Panc1 (cell line): ENCODE results near the gene MAGOH. TPM values are rescaled to one million over a fixed set of nuclear protein-coding genes. Genes with fewer than 3 reads are reported as not detected.
A peak's percentile ranks its signal among the peaks of the same experiment; 100 is the strongest.

Source experiments
- ATAC-seq: fragments of 200-7000 bp; cut with Tn5 transposase; 2 replicates; pipeline ENCODE4 v1.9.1; 2020; ENCODE audit warnings: mild to moderate bottlenecking, moderate library complexity
- BruUV-seq: library from RNA; stranded (reverse); fragments of 400-500 nt; replicated peaks from 2 replicates; lab custom pipeline; 2021; lab: Mats Ljungman, UMichigan
- CTCF ChIA-PET: fragments of 300-600 bp; sonication (Branson Sonifier 250); formaldehyde crosslinking; loops from one replicate; lab custom pipeline; 2022; ENCODE audit warnings: antibody characterized with exemption; lab: Charles Lee
- POLR2A ChIA-PET: fragments of 300-600 bp; sonication (Branson Sonifier 250); formaldehyde crosslinking; loops from one replicate; lab custom pipeline; 2022; ENCODE audit warnings: antibody characterized with exemption; lab: Charles Lee
- DNase-seq: peaks from one replicate; pipeline ENCODE4 v3.0.0-alpha.2; 2010; ENCODE audit warnings: low read depth, low spot score
- H3K27ac ChIP-seq: 2 replicates; pipeline ENCODE4 v1.5.1; 2011; ENCODE audit warnings: mild to moderate bottlenecking, low read length, inconsistent platforms
- H3K27me3 ChIP-seq: fragments of 200-500 bp; sonication (Bioruptor generic); 2 replicates; pipeline ENCODE4 v1.6.0; 2014; ENCODE audit warnings: low read length, inconsistent platforms; ENCODE audit not compliant: control insufficient read depth, insufficient read depth
- H3K36me3 ChIP-seq: fragments of 200-500 bp; sonication (Bioruptor generic); 2 replicates; pipeline ENCODE4 v1.5.1; 2014; ENCODE audit warnings: inconsistent platforms, mild to moderate bottlenecking, low read length, moderate library complexity; ENCODE audit not compliant: control insufficient read depth, insufficient read depth
- H3K4me1 ChIP-seq: 2 replicates; pipeline ENCODE4 v1.5.1; 2011; ENCODE audit warnings: inconsistent platforms, mild to moderate bottlenecking, low read length, moderate library complexity; ENCODE audit not compliant: control insufficient read depth, insufficient read depth
- H3K4me3 ChIP-seq, 2 experiments: 2 replicates each; pipeline ENCODE4 v1.5.1; 2011 to 2012; ENCODE audit warnings: low read depth in 2 of 2, low read length in 2 of 2, mild to moderate bottlenecking in 2 of 2, inconsistent platforms in 1 of 2, moderate library complexity in 1 of 2
- H3K9me3 ChIP-seq: fragments of 200-500 bp; sonication (Bioruptor generic); 2 replicates; pipeline ENCODE4 v1.5.1; 2014; ENCODE audit warnings: low read depth, mild to moderate bottlenecking, inconsistent platforms, low read length, moderate library complexity; ENCODE audit not compliant: control insufficient read depth, insufficient read depth
- CTCF ChIP-seq: fragments of 450-650 bp; IDR thresholded peaks from 2 replicates; pipeline ENCODE4 v1.5.1; 2017; ENCODE audit warnings: mild to moderate bottlenecking
- POLR2AphosphoS5 ChIP-seq: IDR thresholded peaks from 2 replicates; pipeline ENCODE4 v1.6.1; 2012; ENCODE audit warnings: mild to moderate bottlenecking, low read depth, low read length, moderate library complexity
- REST ChIP-seq, 2 experiments: IDR thresholded peaks; 2 replicates each; pipeline ENCODE4 v1.6.1; 2011 to 2012; ENCODE audit warnings: low read depth in 2 of 2, control low read depth in 1 of 2, low read length in 1 of 2, mild to moderate bottlenecking in 1 of 2, moderate library complexity in 1 of 2; ENCODE audit not compliant: insufficient read depth in 1 of 2
- SIN3A ChIP-seq: IDR thresholded peaks from 2 replicates; pipeline ENCODE4 v1.6.1; 2012; ENCODE audit warnings: low read depth, mild to moderate bottlenecking, low read length, moderate library complexity, borderline replicate concordance; ENCODE audit not compliant: insufficient read depth
- TCF7L2 ChIP-seq: IDR thresholded peaks from 2 replicates; pipeline ENCODE4 v1.6.1; 2011; ENCODE audit warnings: mild to moderate bottlenecking, low read depth, low read length, inconsistent platforms
- in situ Hi-C: cut with HindIII; loops from 2 replicates; pipeline ENCODE4 v1.10.0; 2016; ENCODE audit warnings: low sequenced_read_pairs, low pct_unique_long_range_greater_than_20kb
- intact Hi-C: fragments of 100-400 bp; cut with micrococcal nuclease; formaldehyde crosslinking; loops from one replicate; pipeline ENCODE4 v1.10.0; 2022; ENCODE audit not compliant: unreplicated experiment
- total RNA-seq: library from RNA; stranded (reverse); gene quantifications from one replicate; pipeline ENCODE4 v1.2.1, GENCODE V29; 2021; ENCODE audit not compliant: unreplicated experiment

Gene MAGOH
- total RNA-seq, 1 experiment from 2014 or later, result 63.8 TPM

- DNase-seq, result no peak
- Histone ChIP-seq H3K4me3 (no peak overlapping the region), H3K4me1 (no peaks in the 10 kb centered on the region), H3K36me3 (no peaks in the 10 kb centered on the region), H3K27me3 (no peaks in the 10 kb centered on the region), H3K9me3 (no peaks in the 10 kb centered on the region), H3K27ac (no peak overlapping the region)
- CTCF ChIA-PET, result interaction anchor here (0.6 to 0.8 kb wide), 4 partner anchors 9 to 402 kb away, joined by 3 to 4 read pairs (median 3); no protein-coding TSS in a partner anchor
- TF ChIP-seq TCF7L2 (no peak), CTCF (no peak), SIN3A (no peak), POLR2AphosphoS5 (no peak), REST (IDR thresholded peaks at IDR 0.05; ENCODE audit: insufficient read depth in 1 of 2, low read depth in 2 of 2, low read length in 1 of 2) (no peak)
- in situ Hi-C loops, result no loop called here
- no TSS peak for BruUV-seq
- POLR2A ChIA-PET, result no interaction called here
- ATAC-seq, result no peak
- intact Hi-C loops, result loop anchor here (10.0 kb wide), 1 partner anchor 278 kb away; no protein-coding TSS in a partner anchor
Observed at GRCh38 chr1:53182716-53183094, 55.6 kb downstream of the MAGOH start.

GRCh38 chr1:53182111-53182593, 56.2 kb downstream of the MAGOH start:
- peak overlapping the region; percentile 45; the same call in 1 of the 2 replicates for H3K27ac ChIP-seq
- DNase-seq (no peak), ATAC-seq (peak; percentile 79)
- in situ Hi-C loops (no loop called here), intact Hi-C loops (loop anchor here (10.0 kb wide), 1 partner anchor 277 kb away; no protein-coding TSS in a partner anchor)
- no peak overlapping the region for H3K4me3 ChIP-seq
- CTCF ChIA-PET, result interaction anchor here (0.6 to 0.8 kb wide), 3 partner anchors 9 to 401 kb away, joined by 3 to 4 read pairs (median 3); no protein-coding TSS in a partner anchor
- no peaks in the 10 kb centered on the region for H3K27me3 ChIP-seq
- H3K36me3 ChIP-seq, result no peaks in the 10 kb centered on the region
- no peak for TF ChIP-seq REST (IDR thresholded peaks at IDR 0.05; ENCODE audit: insufficient read depth in 1 of 2, low read depth in 2 of 2, low read length in 1 of 2)
- TF ChIP-seq TCF7L2, result no peak
- no peak for TF ChIP-seq SIN3A
- no peak for TF ChIP-seq POLR2AphosphoS5
- peak; percentile 93 for TF ChIP-seq CTCF
- H3K4me1 ChIP-seq, result no peaks in the 10 kb centered on the region
- H3K9me3 ChIP-seq, result no peaks in the 10 kb centered on the region
- BruUV-seq, result no TSS peak
- POLR2A ChIA-PET, result no interaction called here
